DMS53 treated with DMSO at 0.1 percent for 48 hours (cell line): ENCODE results near the gene STH.

Experiments
- DNase-seq: peaks from one replicate; lab custom pipeline; 2025; ENCODE audit not compliant: unreplicated experiment; lab: John Stamatoyannopoulos, UW

Gene STH

GRCh38 chr17:45983614-45984310, 15.3 kb upstream of the STH start:
- DNase-seq, result no peak

GRCh38 chr17:45984368-45984767, 14.7 kb upstream of the STH start:
- DNase-seq, result no peak

- DNase-seq, result no peak
Measured at GRCh38 chr17:45985447-45985846, 13.6 kb upstream of the STH start.

GRCh38 chr17:45986056-45986455, 13.0 kb upstream of the STH start:
- DNase-seq, result no peak

- DNase-seq, result no peak
Measured at GRCh38 chr17:45987706-45988105, 11.3 kb upstream of the STH start.

GRCh38 chr17:45989759-45990158, 9.3 kb upstream of the STH start:
- DNase-seq, result no peak

- DNase-seq, result no peak
Measured at GRCh38 chr17:45990886-45991285, 8.2 kb upstream of the STH start.

GRCh38 chr17:45991341-45991740, 7.7 kb upstream of the STH start:
- no peak for DNase-seq

GRCh38 chr17:45992175-45992574, 6.9 kb upstream of the STH start:
- no peak for DNase-seq

GRCh38 chr17:45992904-45993303, 6.1 kb upstream of the STH start:
- DNase-seq, result no peak

GRCh38 chr17:45993962-45994627, 5.0 kb upstream of the STH start:
- DNase-seq, result peak; percentile 10

- DNase-seq, result no peak
Measured at GRCh38 chr17:45994987-45995386, 4.1 kb upstream of the STH start.

- no peak for DNase-seq
Measured at GRCh38 chr17:45995627-45996270, 3.3 kb upstream of the STH start.

GRCh38 chr17:45996282-45996937, 2.6 kb upstream of the STH start:
- no peak for DNase-seq

GRCh38 chr17:45997166-45997565, 1.9 kb upstream of the STH start:
- no peak for DNase-seq

GRCh38 chr17:45997624-45998023, 1.4 kb upstream of the STH start:
- DNase-seq, result no peak

GRCh38 chr17:45999900-46000290, 845 bp downstream of the STH start:
- no peak for DNase-seq

GRCh38 chr17:46000292-46000691, 1.2 kb downstream of the STH start:
- DNase-seq, result no peak

- DNase-seq, result no peak
Measured at GRCh38 chr17:46000757-46001156, 1.7 kb downstream of the STH start.

GRCh38 chr17:46001390-46002310, 2.6 kb downstream of the STH start:
- peak; percentile 19 for DNase-seq
